GM12878 (cell line): ENCODE measurements around the gene SYT14. TPM values are rescaled to one million over a fixed set of nuclear protein-coding genes. Genes with fewer than 3 reads are reported as not detected.

Experiments used
- ATAC-seq: fragments of 200-7000 bp; cut with Tn5 transposase; 3 replicates; pipeline ENCODE4 v1.9.1; 2020; ENCODE audit warnings: mild to moderate bottlenecking, moderate library complexity
- BruUV-seq: library from RNA; stranded (reverse); fragments of 400-500 nt; replicated peaks from 2 replicates; lab custom pipeline; 2021; lab: Mats Ljungman, UMichigan
- CTCF ChIA-PET: fragments of 300-600 bp; sonication (Branson Sonifier 250); formaldehyde crosslinking; extraction: SDS; loops from one replicate; lab custom pipeline; 2021; ENCODE audit warnings: inconsistent platforms; lab: Yijun Ruan, JAX
- POLR2A ChIA-PET: fragments of 350-600 bp; formaldehyde crosslinking; extraction: SDS; loops from one replicate; lab custom pipeline; 2021; ENCODE audit warnings: inconsistent platforms; lab: Charles Lee
- RAD21 ChIA-PET: fragments of 300-600 bp; sonication (Branson Sonifier 250); formaldehyde crosslinking; loops from one replicate; lab custom pipeline; 2023; ENCODE audit warnings: antibody characterized with exemption; ENCODE audit not compliant: unreplicated experiment; lab: Charles Lee
- SMC1A ChIA-PET: fragments of 300-600 bp; sonication (Branson Sonifier 250); formaldehyde crosslinking; loops from one replicate; lab custom pipeline; 2023; ENCODE audit not compliant: unreplicated experiment, uncharacterized antibody; lab: Charles Lee
- DNase-seq: peaks from one replicate; pipeline ENCODE4 v3.0.0-alpha.2; 2011; ENCODE audit warnings: low read depth, low spot score
- FAIRE-seq: peaks from 3 replicates; lab custom pipeline; 2011; peaks lifted over from hg19 to GRCh38; lab: Jason Lieb, UNC
- H2AFZ ChIP-seq: 2 replicates; pipeline ENCODE4 v1.6.0; 2011; ENCODE audit warnings: low read depth, low read length, control low read depth; ENCODE audit not compliant: control insufficient read depth
- H3K27ac ChIP-seq: 2 replicates; pipeline ENCODE4 v1.5.1; 2011; ENCODE audit warnings: control low read depth; ENCODE audit not compliant: control insufficient read depth, insufficient read depth
- H3K27me3 ChIP-seq, 2 experiments: replicated peaks in 1 of 2; 2 replicates each; pipeline versions ENCODE4 v1.6.0 to v1.6.1; 2011; ENCODE audit warnings: low read length in 1 of 2; ENCODE audit not compliant: control insufficient read depth in 2 of 2, insufficient read depth in 2 of 2
- H3K36me3 ChIP-seq, 2 experiments: 2 replicates each; pipeline ENCODE4 v1.5.1; 2011; ENCODE audit warnings: low read length in 1 of 2; ENCODE audit not compliant: control insufficient read depth in 2 of 2, insufficient read depth in 2 of 2
- H3K4me1 ChIP-seq: 2 replicates; pipeline ENCODE4 v1.6.1; 2011; ENCODE audit warnings: mild to moderate bottlenecking, low read length, moderate library complexity, mixed read lengths; ENCODE audit not compliant: control insufficient read depth, insufficient read depth
- H3K4me2 ChIP-seq: 2 replicates; pipeline ENCODE4 v1.6.0; 2011; ENCODE audit warnings: control low read depth; ENCODE audit not compliant: control insufficient read depth, insufficient read depth
- H3K4me3 ChIP-seq: fragments of 200-600 bp; sonication (generic); 2 replicates; pipeline ENCODE4 v1.5.1; 2016
- H3K79me2 ChIP-seq: 2 replicates; pipeline ENCODE4 v1.6.0; 2011; ENCODE audit warnings: low read length; ENCODE audit not compliant: control insufficient read depth, insufficient read depth
- H3K9ac ChIP-seq: 2 replicates; pipeline ENCODE4 v1.8.0; 2011; ENCODE audit warnings: low read length, control low read depth, mixed read lengths; ENCODE audit not compliant: control insufficient read depth, insufficient read depth
- H3K9me3 ChIP-seq: replicated peaks from 3 replicates; pipeline ENCODE4 v1.5.1; 2011; ENCODE audit warnings: mild to moderate bottlenecking, low read length; ENCODE audit not compliant: control insufficient read depth, insufficient read depth
- H4K20me1 ChIP-seq: 2 replicates; pipeline ENCODE4 v1.6.0; 2011; ENCODE audit not compliant: control insufficient read depth, insufficient read depth
- ATF7 ChIP-seq: fragments of 450-650 bp; IDR thresholded peaks from 2 replicates; pipeline ENCODE4 v1.6.1; 2016; ENCODE audit warnings: low read depth, mild to moderate bottlenecking
- CHD2 ChIP-seq: IDR thresholded peaks from 2 replicates; pipeline ENCODE4 v1.6.1; 2011; ENCODE audit warnings: low read depth, low read length, improper control_type of control experiment, borderline replicate concordance
- CREB1 ChIP-seq: IDR thresholded peaks from 2 replicates; pipeline ENCODE4 v1.6.1; 2012; ENCODE audit warnings: low read depth, mild to moderate bottlenecking, inconsistent platforms
- E2F4 ChIP-seq: IDR thresholded peaks from 2 replicates; pipeline ENCODE4 v1.6.1; 2012; ENCODE audit warnings: low read depth, low read length, improper control_type of control experiment
- ESRRA ChIP-seq: IDR thresholded peaks from 2 replicates; pipeline ENCODE4 v1.6.1; 2012; ENCODE audit warnings: mild to moderate bottlenecking, low read length, improper control_type of control experiment
- HDAC2 ChIP-seq: fragments of 200-600 bp; sonication (generic); IDR thresholded peaks from 2 replicates; pipeline ENCODE4 v1.6.1; 2017
- HDGF ChIP-seq: fragments of 450-650 bp; IDR thresholded peaks from 2 replicates; pipeline ENCODE4 v1.6.1; 2016; ENCODE audit warnings: antibody characterized with exemption
- IRF4 ChIP-seq: IDR thresholded peaks from 2 replicates; pipeline ENCODE4 v1.6.1; 2011; ENCODE audit warnings: low read depth, low read length
- KDM1A ChIP-seq: fragments of 200-600 bp; sonication (generic); IDR thresholded peaks from 2 replicates; pipeline ENCODE4 v1.6.1; 2016; ENCODE audit warnings: borderline replicate concordance
- MYB ChIP-seq: fragments of 150-350 bp; IDR thresholded peaks from 2 replicates; pipeline ENCODE4 v1.6.1; 2014; ENCODE audit warnings: mild to moderate bottlenecking, low read depth, low read length, borderline replicate concordance
- NFYB ChIP-seq: IDR thresholded peaks from 2 replicates; pipeline ENCODE4 v1.6.1; 2011; ENCODE audit warnings: low read depth, mild to moderate bottlenecking, low read length, improper control_type of control experiment, moderate library complexity; ENCODE audit not compliant: insufficient read depth
- NRF1 ChIP-seq: conservative IDR thresholded peaks from 2 replicates; pipeline ENCODE4 v1.6.1; 2011; ENCODE audit warnings: mild to moderate bottlenecking, low read depth, low read length, improper control_type of control experiment
- PML ChIP-seq: IDR thresholded peaks from 2 replicates; pipeline ENCODE4 v1.6.1; 2012; ENCODE audit warnings: low read length, inconsistent platforms
- POLR2A ChIP-seq: IDR thresholded peaks from 2 replicates; pipeline ENCODE4 v1.6.1; 2011; ENCODE audit warnings: low read depth, mild to moderate bottlenecking, low read length
- POLR2AphosphoS5 ChIP-seq: IDR thresholded peaks from 2 replicates; pipeline ENCODE4 v1.6.1; 2011; ENCODE audit warnings: mild to moderate bottlenecking, low read length, inconsistent platforms
- RBBP5 ChIP-seq: fragments of 200-600 bp; sonication (generic); conservative IDR thresholded peaks from 2 replicates; pipeline ENCODE4 v1.6.1; 2016
- SMARCA5 ChIP-seq: fragments of 450-650 bp; IDR thresholded peaks from 2 replicates; pipeline ENCODE4 v1.6.1; 2017; ENCODE audit warnings: mild to moderate bottlenecking
- TCF12 ChIP-seq: IDR thresholded peaks from 2 replicates; pipeline ENCODE4 v1.6.1; 2011; ENCODE audit warnings: low read depth, mild to moderate bottlenecking, low read length
- USF2 ChIP-seq: IDR thresholded peaks from 2 replicates; pipeline ENCODE4 v1.6.1; 2011; ENCODE audit warnings: low read depth, low read length, improper control_type of control experiment, borderline replicate concordance
- ZNF622 ChIP-seq: fragments of 450-650 bp; IDR thresholded peaks from 2 replicates; pipeline ENCODE4 v1.6.1; 2017; ENCODE audit warnings: mild to moderate bottlenecking, inconsistent platforms
- WGBS: methylation state at CpG from one replicate; pipeline ENCODE4 v1.1.6; 2016; ENCODE audit warnings: low lambda C conversion rate; ENCODE audit not compliant: insufficient replicate concordance, insufficient coverage; ENCODE audit errors: missing lambda C conversion rate; 5-methylcytosine and 5-hydroxymethylcytosine counted together
- in situ Hi-C: fragments of 300-500 bp; cut with MboI; formaldehyde crosslinking; loops from 9 replicates; pipeline ENCODE4 v1.14.3; 2018; ENCODE audit warnings: mixed read lengths
- intact Hi-C: fragments of 100-400 bp; cut with micrococcal nuclease; formaldehyde crosslinking; loops from one replicate; pipeline ENCODE4 v1.14.2; 2022; ENCODE audit not compliant: unreplicated experiment
- polyA plus RNA-seq, 11 experiments: library from polyadenylated mRNA; depleted of rRNA in 4 of 11; unstranded in 6 of 11; stranded (reverse) in 5 of 11; fragments of >200 nt; fragmentation: Nextera tagmentation in 4 of 11; fragmentation: Illumina TruSeq in 1 of 11; extraction: Ambion mirVana in 4 of 11; extraction: Trizol in 1 of 11; gene quantifications; 1 replicate in 1 of 11; 2 replicates in 10 of 11; pipeline versions ENCODE4 v1.2.1 to v1.2.3, GENCODE V29; 2011 to 2016; ENCODE audit warnings: inconsistent platforms in 2 of 11, missing spikeins in 2 of 11, low read depth in 1 of 11
- total RNA-seq, 4 experiments: library from RNA; depleted of rRNA in 3 of 4; stranded (reverse); fragments of >200 nt in 3 of 4; fragmentation: Illumina TruSeq in 1 of 4; extraction: Trizol in 1 of 4; gene quantifications; 2 replicates each; pipeline versions ENCODE4 v1.2.1 to v1.2.3, GENCODE V29; 2013 to 2021

The SYT14 gene
- total and polyA plus RNA-seq, 10 of the 15 experiments (the other 5 are each of a cell fraction or from before 2014, with no cell fraction given) = under 0.01 TPM; not detected in 9

- intact Hi-C loops = no loop called here
- BruUV-seq = no TSS peak
- POLR2A ChIA-PET = no interaction called here
- H3K36me3 ChIP-seq = no peaks in the 10 kb centered on the region
- no peaks in the 10 kb centered on the region for H3K4me1 ChIP-seq
- H3K27me3 ChIP-seq = no peaks in the 10 kb centered on the region
- SMC1A ChIA-PET = interaction anchor here (0.9 to 2.8 kb wide), 6 partner anchors 9 to 262 kb away, joined by 3 to 15 read pairs (median 4); no protein-coding TSS in a partner anchor
- H3K27ac ChIP-seq = no peak overlapping the region
- no peak for FAIRE-seq
- RAD21 ChIA-PET = interaction anchor here (1.0 to 1.2 kb wide), 2 partner anchors 24 to 989 kb away, joined by 3 read pairs; partner anchors contain the start of gene KCNH1
- in situ Hi-C loops = loop anchor here (5.0 kb wide), 1 partner anchor 168 kb away; no protein-coding TSS in a partner anchor
- TF ChIP-seq ATF7 (no peak), HDGF (no peak), TCF12 (no peak), RBBP5 (no peak), KDM1A (no peak), ESRRA (no peak), USF2 (no peak), MYB (no peak), CREB1 (no peak), SMARCA5 (no peak), POLR2A (no peak), CHD2 (no peak), E2F4 (no peak), ZNF622 (no peak), NRF1 (no peak), IRF4 (no peak), PML (no peak), POLR2AphosphoS5 (no peak), HDAC2 (no peak), NFYB (no peak)
- no peak overlapping the region for H2AFZ ChIP-seq
- no peak overlapping the region for H3K4me3 ChIP-seq
- no peaks in the 10 kb centered on the region for H3K9me3 ChIP-seq
- H3K9ac ChIP-seq = no peak overlapping the region
- CTCF ChIA-PET = interaction anchor here (1.2 to 3.1 kb wide), 7 partner anchors 52 to 262 kb away, joined by 3 to 36 read pairs (median 4); no protein-coding TSS in a partner anchor
- no peaks in the 10 kb centered on the region for H3K79me2 ChIP-seq
- no peak overlapping the region for H3K4me2 ChIP-seq
- no peaks in the 10 kb centered on the region for H4K20me1 ChIP-seq
- no peak for ATAC-seq
- 30% methylated on average over 3 of the region's 3 CpGs for WGBS
- no peak for DNase-seq
Observed at GRCh38 chr1:210144736-210145135, 206.7 kb downstream of the SYT14 start.
